MM.1S (cell line): ENCODE data around the gene EIF4G2.

ENCODE experiments used
- CTCF ChIP-seq: fragments of 300-600 bp; sonication (generic); IDR thresholded peaks from 2 replicates; pipeline ENCODE4 v1.5.1; 2016; ENCODE audit warnings: antibody characterized with exemption, low read length, mixed read lengths
- EZH2phosphoT487 ChIP-seq: fragments of 300-600 bp; sonication (generic); IDR thresholded peaks from 2 replicates; pipeline ENCODE4 v1.6.1; 2018; ENCODE audit warnings: antibody characterized with exemption, low read length

GRCh38 chr11:10778217-10778970, 30.3 kb downstream of the EIF4G2 start:
- TF ChIP-seq CTCF (no peak), EZH2phosphoT487 (no peak)
